ENCODE results near the gene EPAS1. TPM values are rescaled to one million over a fixed set of nuclear protein-coding genes. Genes with fewer than 3 reads are reported as not detected.

Gene EPAS1
- total and polyA plus RNA-seq, 2 of the 13 experiments (the other 11 are each of a cell fraction or from before 2014, with no cell fraction given) = 47.1 to 182 TPM

- no peak for ATAC-seq
- Histone ChIP-seq H3K27me3 (ENCODE audit: control insufficient read depth in 1 of 2, insufficient read depth in 2 of 2, low read length in 2 of 2) (no peaks in the 10 kb centered on the region; a peak in 1 of 5 replicates), H2AFZ (ENCODE audit: low read length) (no peak overlapping the region), H3K9ac (ENCODE audit: insufficient read depth, low read depth, low read length) (no peak overlapping the region), H3K4me2 (ENCODE audit: low read depth, low read length) (peak overlapping the region; percentile 89), H4K20me1 (ENCODE audit: insufficient read depth, low read length) (0 out of 2 replicates have a peak, but pooled peaks cover 12% of the 10 kb centered on the region), H3K36me3 (replicated peaks in 1 of 2; ENCODE audit: control insufficient read depth in 1 of 2, insufficient read depth in 2 of 2, low read length in 2 of 2) (peaks cover 3 to 9% of the 10 kb centered on the region in 2 experiments; a peak in 4 of 5 replicates), H3K79me2 (ENCODE audit: insufficient read depth, low read length) (peaks cover 96% of the 10 kb centered on the region), H3K4me1 (ENCODE audit: insufficient read depth, low read length) (peaks cover 100% of the 10 kb centered on the region), H3K4me3 (replicated peaks in 1 of 3; ENCODE audit: insufficient read depth in 1 of 3, low read depth in 2 of 3, low read length in 3 of 3) (no peak overlapping the region), H3K27ac (ENCODE audit: extremely low read length, insufficient read depth, low read length) (peak overlapping the region; percentile 97), H3K9me3 (ENCODE audit: low read length) (peaks cover 9% of the 10 kb centered on the region; the same call in 1 of the 2 replicates)
- in situ Hi-C loops (cut with HindIII; ENCODE audit: extremely low pct_ligation_motif_present, low pct_unique_long_range_greater_than_20kb) = no loop called here
- CTCF ChIA-PET (ENCODE audit: low intra/inter-chr PET ratio, low total read pairs) = no interaction called here
- no peak for FAIRE-seq
- BruUV-seq (replicated peaks) = no TSS peak
- no peak for DNase-seq (ENCODE audit: low spot score)
- 0 out of 2 replicates have a peak, but pooled peaks have one; percentile 40 for TF ChIP-seq ZNF383 (CRISPR knock-in tag; IDR thresholded peaks at IDR 0.05; ENCODE audit: borderline replicate concordance)
- 0 out of 2 replicates have a peak, but pooled peaks have one; percentile 33 for TF ChIP-seq ZNF607 (CRISPR knock-in tag; IDR thresholded peaks at IDR 0.05; ENCODE audit: borderline replicate concordance)
- TF ChIP-seq ZNF354B (CRISPR knock-in tag; IDR thresholded peaks at IDR 0.05) = peak; percentile 84; the same call in 1 of the 2 replicates
- TF ChIP-seq ATF7 (IDR thresholded peaks at IDR 0.05) = peak; percentile 40; the same call in 1 of the 2 replicates
- no peak for TF ChIP-seq ATF7 (CRISPR knock-in tag; IDR thresholded peaks at IDR 0.05)
- no peak for TF ChIP-seq ZC3H4 (CRISPR knock-in tag; IDR thresholded peaks at IDR 0.05; ENCODE audit: borderline replicate concordance)
- TF ChIP-seq CREB1 (IDR thresholded peaks at IDR 0.05) = no peak
- no peak for TF ChIP-seq CREB1 (CRISPR knock-in tag; IDR thresholded peaks at IDR 0.05)
- 0 out of 2 replicates have a peak, but pooled peaks have one; percentile 4 for TF ChIP-seq FOSL2 (CRISPR knock-in tag; IDR thresholded peaks at IDR 0.05)
- TF ChIP-seq ATF7-NPFF (CRISPR knock-in tag; IDR thresholded peaks at IDR 0.05; ENCODE audit: low read depth) = peak; percentile 21; the same call in 1 of the 2 replicates
- no peak for TF ChIP-seq RFX1 (IDR thresholded peaks at IDR 0.05)
- TF ChIP-seq AKNA (CRISPR knock-in tag; IDR thresholded peaks at IDR 0.05; ENCODE audit: borderline replicate concordance) = no peak
- TF ChIP-seq ARID2 (CRISPR knock-in tag; IDR thresholded peaks at IDR 0.05; ENCODE audit: borderline replicate concordance) = peak; percentile 65; the same call in 1 of the 2 replicates
- TF ChIP-seq ZNF34 (CRISPR knock-in tag; IDR thresholded peaks at IDR 0.05; ENCODE audit: borderline replicate concordance) = 0 out of 2 replicates have a peak, but pooled peaks have one; percentile 48
- WGBS (ENCODE audit: low lambda C conversion rate) = over 99% methylated on average over 3 of the region's 3 CpGs
- POLR2A ChIA-PET = no interaction called here
- intact Hi-C loops (cut with micrococcal nuclease; ENCODE audit: unreplicated experiment) = loop anchor here (5.0 kb wide), 1 partner anchor 102 kb away; no protein-coding TSS in a partner anchor
These were observed 8.0 kb downstream of the EPAS1 start for GRCh38 chr2:46305187-46305586.
